Ishikawa (cell line): ENCODE measurements around the gene DDX60.

Experiments used
- FOXM1 ChIP-seq: IDR thresholded peaks from 2 replicates; pipeline ENCODE4 v1.6.1; 2012; ENCODE audit warnings: low read depth, borderline replicate concordance
- YY1 ChIP-seq: IDR thresholded peaks from 2 replicates; pipeline ENCODE4 v1.6.1; 2012; ENCODE audit warnings: low read depth
- TF ChIP-seq, protein P1 (sequence below): IDR thresholded peaks from 2 replicates; pipeline ENCODE4 v1.6.1; 2012

DNA sequence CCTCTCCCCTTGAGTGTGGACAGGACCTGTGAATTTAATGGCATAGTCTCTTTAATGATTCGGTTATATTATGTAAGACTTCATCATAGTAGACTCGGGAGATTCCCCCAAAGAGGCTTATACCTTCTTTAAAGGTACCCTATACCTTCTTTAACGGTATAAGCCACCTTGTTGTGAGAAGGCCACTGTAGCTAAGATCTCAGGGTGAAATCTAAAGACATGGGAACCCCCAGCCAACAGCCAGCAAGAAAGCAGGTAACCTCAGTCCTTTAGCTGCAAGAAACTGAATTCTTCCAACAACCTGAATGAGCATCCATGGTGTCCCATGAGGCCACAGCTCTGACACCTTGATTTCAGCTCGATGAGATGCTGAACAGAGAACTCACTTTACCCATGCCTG, 931 bp downstream of the DDX60 start:
- TF ChIP-seq, protein P1, sequence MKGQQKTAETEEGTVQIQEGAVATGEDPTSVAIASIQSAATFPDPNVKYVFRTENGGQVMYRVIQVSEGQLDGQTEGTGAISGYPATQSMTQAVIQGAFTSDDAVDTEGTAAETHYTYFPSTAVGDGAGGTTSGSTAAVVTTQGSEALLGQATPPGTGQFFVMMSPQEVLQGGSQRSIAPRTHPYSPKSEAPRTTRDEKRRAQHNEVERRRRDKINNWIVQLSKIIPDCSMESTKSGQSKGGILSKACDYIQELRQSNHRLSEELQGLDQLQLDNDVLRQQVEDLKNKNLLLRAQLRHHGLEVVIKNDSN = no peak
- TF ChIP-seq FOXM1 (no peak), YY1 (no peak)
